Mammary epithelial cell (primary cell): Measurements from ENCODE around the gene C20orf141.

Source experiments
- EZH2 ChIP-seq: IDR thresholded peaks from 2 replicates; pipeline ENCODE4 v1.6.1; 2012; ENCODE audit warnings: low read length, inconsistent platforms, borderline replicate concordance
- TF ChIP-seq, protein P1 (sequence below), 2 donors: IDR thresholded peaks in 1 of 2; conservative IDR thresholded peaks in 1 of 2; 2 replicates each; pipeline ENCODE4 v1.5.1; 2011 to 2012; ENCODE audit warnings: inconsistent platforms in 2 of 2, low read length in 2 of 2, mild to moderate bottlenecking in 2 of 2, control low read depth in 1 of 2, low read depth in 1 of 2; ENCODE audit not compliant: insufficient read depth in 1 of 2; ENCODE audit errors: extremely low read depth in 1 of 2

DNA sequence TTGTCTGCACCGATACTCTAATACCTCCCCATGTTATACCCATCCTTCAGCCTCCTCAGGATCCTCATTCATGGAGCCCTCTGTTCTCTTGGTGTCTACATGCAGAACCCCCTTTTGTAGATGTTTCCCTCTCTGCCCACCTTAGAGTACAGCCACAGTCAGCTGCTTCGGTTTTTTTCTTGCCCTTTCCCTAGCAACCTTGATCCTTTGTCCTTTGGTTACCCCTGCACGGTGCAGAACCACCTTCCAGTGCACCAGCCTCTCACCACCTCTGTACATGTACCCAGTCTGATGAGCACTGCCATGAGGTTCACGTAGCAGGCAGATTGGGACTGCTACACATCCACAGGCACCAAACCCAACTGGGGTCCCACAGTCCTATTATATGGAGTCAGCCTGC is 33.0 kb downstream of the C20orf141 start:
- TF ChIP-seq, protein P1, sequence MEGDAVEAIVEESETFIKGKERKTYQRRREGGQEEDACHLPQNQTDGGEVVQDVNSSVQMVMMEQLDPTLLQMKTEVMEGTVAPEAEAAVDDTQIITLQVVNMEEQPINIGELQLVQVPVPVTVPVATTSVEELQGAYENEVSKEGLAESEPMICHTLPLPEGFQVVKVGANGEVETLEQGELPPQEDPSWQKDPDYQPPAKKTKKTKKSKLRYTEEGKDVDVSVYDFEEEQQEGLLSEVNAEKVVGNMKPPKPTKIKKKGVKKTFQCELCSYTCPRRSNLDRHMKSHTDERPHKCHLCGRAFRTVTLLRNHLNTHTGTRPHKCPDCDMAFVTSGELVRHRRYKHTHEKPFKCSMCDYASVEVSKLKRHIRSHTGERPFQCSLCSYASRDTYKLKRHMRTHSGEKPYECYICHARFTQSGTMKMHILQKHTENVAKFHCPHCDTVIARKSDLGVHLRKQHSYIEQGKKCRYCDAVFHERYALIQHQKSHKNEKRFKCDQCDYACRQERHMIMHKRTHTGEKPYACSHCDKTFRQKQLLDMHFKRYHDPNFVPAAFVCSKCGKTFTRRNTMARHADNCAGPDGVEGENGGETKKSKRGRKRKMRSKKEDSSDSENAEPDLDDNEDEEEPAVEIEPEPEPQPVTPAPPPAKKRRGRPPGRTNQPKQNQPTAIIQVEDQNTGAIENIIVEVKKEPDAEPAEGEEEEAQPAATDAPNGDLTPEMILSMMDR (conservative IDR thresholded peaks at IDR 0.05 in 1 of 2, IDR thresholded peaks at IDR 0.05 in 1 of 2; ENCODE audit: extremely low read depth in 1 of 2, insufficient read depth in 1 of 2, low read depth in 1 of 2, low read length in 2 of 2), result no peak
- no peak for TF ChIP-seq EZH2
